ENCODE data around the gene RAD23B.
"Not testable (repeated sequence)": the region's sequence is repeated elsewhere in the genome, so short reads cannot be mapped to it uniquely, and the experiment has no call there.

Gene RAD23B

DNA sequence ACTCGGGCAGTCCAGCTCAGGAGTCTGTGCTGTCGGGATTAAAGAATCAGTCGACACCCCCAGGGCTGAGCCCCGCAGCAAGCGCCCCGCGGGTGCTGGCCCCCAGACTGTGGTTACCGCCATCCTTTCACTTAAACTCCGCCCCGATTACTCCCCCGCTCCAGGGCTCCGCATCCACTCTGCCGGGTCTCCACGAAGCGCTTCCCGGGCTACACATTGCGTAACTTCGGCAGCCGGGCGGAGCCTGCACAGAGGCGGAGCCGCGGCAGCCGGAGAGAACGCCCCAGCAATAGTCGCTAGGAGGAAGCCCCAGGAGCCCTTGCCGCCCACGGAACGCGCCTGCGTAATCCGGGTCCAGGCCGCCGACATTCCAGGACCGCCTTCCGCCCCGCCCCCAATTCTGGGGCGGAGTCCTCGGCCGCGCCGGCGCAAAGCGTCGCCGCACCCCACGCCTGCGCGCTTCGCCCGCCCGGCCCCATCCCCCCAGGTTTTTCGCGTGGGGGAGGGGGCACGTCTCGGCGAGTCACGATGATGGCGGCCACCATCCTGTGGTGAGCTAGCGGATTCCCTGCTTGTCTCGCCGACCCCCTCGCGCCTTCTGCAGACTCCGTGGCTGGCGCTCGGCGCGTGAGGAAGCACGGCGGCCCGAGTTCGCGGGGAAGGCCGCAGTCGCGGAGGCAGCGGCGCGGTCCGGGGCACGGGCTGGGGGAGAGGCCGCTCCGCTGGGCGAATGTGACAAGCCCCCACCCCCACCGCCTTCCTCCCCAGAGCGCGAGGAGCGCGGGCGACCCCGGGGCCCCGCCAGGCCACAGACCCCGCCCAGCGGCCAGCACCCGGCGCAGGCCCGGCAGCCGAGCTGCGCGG, at the start of gene RAD23B:
RAD23B (plus strand) TSS at position 521 of the 864 bp plus-strand sequence. CDS start 351 bp downstream, outside the sequence.
- peak; percentile 96 for DNase-seq

DNA sequence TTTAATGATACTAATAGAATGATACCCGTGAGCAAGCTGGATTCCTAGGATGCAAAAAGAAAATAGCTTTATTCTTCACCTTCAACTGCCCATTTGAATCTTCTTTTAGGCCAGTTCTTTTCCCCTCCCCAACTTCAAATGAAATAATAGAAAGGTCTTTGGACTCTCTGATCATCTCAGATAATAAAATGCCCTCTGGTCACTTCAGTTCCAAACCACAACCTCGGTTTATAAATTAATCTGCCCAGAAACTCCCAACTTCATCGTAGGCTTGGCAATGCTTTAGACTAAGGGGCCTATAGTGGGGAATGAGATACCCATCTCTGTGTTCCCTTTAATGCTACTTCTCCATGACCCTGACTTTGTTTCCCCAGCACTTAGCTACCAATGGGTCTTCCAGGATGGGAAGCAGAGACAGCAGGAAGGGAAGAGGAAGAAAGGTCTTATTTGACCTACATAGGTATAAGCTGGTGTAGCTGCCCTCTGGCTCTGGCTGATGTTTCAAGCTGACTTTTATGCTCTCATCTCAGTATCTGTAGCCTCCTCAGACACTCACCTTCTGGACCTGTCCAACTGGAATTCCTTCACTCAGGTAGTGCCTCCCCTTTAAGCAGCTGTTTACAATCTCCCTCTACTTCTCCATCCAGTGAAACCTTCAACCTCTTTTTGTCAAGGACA, 47.2 kb upstream of the RAD23B start:
- no peak for DNase-seq

DNA sequence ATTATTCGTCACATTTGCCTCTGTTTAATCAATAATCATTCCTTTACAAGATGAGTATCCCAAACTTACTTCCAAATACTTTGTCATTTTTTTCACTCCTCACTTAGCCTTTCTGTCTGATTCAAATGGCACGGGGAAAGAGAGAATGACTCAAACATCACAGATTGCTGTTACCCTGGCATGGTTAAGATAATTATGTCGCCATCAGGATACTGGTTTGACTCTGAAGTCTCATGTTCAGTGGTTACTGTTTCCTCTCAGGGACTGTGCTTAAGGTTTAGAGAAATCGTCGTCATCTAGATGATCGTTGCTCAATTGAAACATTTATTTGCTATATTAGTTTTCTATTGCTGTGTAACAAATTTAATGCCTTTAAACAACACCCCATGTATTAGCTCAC, 45.2 kb upstream of the RAD23B start:
- DNase-seq = no peak

DNA sequence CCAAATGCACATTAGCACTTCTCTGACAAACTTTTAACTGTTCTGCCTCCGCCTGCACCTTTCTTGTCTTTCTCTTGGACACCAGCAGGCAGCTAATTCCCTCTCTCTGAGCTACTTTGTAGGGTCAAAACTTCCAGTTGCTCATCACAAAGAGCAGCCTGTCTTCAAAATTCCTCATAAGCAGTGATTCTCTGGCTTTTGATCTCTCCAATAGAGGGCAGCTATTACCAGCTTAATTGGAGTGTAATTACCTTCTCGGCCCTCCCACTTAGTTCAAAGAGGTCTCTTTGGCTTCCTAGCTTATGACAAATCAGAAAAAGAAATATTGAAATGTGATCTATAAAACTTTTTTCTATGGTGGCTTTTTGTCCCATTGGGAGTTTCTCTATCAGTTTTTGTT, 43.6 kb upstream of the RAD23B start:
- peak; percentile 31 for DNase-seq

DNA sequence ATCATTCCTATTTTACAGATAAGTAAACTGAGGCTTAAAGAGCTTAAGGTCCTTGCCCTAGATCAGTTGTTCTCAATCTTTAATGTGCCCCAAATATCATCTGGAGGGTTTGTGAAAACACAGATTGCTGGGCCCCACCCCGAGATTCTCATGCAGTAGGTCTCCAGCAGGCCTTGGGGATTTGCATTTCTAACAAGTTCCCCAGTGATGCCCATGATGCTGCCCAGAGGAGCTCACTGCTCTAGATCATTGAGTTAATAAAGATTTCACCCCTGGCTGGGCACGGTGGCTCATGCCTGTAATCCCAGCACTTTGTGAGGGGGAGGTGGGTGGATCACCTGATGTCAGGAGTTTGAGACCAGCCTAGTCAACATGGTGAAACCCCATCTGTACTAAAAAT, 42.8 kb upstream of the RAD23B start:
- DNase-seq = no peak

DNA sequence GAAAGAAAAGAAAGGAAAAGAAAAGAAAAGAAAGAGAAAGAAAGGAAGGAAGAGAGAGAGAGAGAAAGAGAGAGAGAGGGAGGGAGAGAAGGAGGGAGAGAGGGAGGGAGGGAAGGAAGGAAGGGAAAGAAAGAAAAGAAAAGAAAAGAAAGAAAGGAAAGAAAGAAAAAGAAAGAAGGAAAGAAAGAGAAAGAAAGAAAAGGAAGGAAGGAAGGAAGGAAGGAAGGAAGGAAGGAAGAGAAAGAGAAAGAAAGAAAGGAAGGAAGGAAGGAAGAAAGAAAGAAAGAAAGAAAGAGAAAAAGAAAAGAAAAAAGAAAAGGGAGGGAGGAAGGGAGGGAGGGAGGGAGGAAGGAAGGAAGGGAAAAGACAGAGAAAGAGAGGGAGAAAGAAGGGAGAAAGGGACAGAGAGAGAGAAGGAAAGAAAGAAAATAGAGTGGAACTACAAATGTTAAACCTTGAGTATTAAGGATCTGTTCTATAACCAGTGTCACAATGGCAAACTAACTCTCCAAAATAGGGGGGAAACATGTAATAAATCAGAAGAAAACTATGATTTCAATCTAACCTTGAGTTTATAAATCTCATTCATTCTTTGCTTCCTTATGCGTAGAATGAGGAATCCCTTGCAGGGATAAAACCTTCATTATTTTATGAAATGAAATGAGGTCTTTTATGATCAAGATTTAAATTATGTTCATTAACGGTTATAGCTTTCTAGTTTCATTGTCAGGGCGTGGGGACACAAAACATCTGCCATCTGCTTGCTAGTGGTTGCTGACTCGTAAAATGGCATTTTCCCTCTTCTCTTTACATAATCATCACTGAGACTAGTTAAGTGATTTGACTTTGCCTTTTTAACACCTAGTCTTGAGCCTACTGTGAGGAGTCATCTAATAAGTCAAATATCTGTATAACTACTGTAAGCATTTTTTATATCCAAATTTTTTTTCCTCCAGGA, 40.7 kb upstream of the RAD23B start:
- no peak for DNase-seq

DNA sequence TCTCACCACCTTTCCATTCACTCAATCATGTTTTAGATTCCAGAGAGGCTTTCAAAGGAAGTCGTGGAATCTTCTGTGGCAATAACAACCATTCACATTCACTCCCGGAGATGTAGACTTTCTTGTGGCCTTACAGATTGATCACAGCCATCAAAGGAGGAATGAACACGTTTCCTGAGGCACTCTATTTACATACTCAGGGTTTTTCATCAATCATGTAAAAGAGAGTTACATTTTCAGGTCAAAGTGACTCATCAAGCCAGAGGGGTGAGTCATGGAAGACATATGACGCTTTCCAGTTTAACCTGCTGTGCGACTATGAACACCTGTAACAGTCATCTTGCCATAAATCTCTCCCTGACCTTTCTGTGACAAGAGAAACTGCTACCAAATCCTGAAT, 39.3 kb upstream of the RAD23B start:
- peak; percentile 71 for DNase-seq

DNA sequence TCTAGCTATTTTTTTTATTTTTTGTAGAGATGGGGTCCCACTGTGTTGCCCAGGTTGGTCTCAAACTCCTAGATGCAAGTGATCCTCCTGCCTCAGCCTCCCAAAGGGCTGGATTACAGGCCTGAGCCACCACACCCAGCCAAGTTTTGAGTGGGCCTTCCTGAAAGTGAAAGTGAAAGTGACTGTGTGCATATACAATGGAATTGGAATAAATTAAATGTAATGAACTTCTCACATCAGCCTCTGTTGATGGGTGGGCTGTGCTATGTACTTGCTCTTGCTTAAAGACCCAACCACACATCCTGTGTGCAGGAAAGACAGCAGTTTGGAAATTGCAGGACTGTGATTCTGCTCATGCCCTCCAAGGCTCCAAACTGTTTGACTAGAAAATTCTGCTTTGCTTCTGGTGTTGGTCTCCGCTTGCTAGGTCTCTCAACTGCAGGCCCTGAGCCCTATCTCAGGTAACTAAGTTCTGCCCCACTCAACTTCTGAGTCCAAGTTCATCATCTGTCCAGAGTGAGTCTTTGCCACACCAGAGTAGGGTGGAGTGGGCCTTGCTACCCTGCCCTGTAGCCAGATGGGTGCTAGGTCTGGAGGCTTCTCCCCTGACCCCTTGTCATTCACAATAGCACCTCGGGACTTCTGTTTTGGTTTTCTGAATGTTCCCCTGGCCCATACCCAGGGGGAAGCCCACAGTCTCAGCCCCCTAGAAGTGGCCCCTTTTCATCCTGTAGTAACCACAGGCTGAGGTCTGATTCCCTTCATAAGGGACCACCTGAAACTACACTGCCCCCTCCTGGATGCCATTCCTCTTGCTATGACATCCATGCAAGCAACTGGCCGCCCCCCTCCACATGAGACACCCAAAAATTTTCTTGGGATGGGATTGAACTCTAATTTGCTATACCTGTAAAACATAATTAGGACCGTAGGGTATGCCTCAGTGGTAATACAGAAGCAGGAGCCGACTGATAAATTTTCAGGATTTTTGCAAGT, 36.5 kb upstream of the RAD23B start:
- peak; percentile 26 for DNase-seq

DNA sequence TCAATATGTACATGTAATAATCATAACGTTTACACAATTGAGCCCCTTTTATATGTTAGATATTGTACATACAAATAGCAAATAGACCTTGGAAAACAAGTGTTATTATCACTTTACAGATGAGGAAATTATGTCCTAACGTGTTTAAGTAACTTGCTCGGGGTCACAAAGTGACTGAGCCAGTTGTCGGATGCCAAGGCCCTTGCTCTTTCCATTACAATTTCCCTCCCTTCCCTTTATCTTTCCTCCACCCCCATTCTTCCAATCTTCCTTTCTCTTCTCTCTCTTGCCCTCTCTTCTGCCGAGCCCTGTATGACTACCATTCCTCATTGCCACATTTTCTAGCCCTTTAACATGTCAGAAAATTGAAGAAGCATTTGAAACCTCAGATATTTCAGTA, 34.4 kb upstream of the RAD23B start:
- no peak for DNase-seq

DNA sequence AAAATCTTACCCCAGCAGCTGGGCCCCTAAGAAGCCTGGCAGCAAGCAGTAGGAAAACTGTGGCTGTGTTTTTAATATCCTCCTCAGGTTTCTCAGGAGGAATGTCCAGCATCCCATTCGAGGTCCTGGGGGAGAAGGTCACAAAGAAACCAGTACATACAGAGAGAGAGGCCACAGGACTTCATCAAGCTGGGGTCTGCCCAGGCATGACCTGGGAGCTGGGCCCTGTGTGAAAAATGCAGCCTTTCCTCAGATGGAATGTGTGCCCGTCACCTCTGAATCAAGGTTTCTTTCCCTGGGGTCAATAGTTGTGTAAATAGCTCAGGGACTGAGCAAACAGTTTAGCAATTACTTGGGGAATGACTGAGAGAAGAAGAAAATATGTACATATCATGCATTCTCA, 33.9 kb upstream of the RAD23B start:
- DNase-seq = peak; percentile 29

DNA sequence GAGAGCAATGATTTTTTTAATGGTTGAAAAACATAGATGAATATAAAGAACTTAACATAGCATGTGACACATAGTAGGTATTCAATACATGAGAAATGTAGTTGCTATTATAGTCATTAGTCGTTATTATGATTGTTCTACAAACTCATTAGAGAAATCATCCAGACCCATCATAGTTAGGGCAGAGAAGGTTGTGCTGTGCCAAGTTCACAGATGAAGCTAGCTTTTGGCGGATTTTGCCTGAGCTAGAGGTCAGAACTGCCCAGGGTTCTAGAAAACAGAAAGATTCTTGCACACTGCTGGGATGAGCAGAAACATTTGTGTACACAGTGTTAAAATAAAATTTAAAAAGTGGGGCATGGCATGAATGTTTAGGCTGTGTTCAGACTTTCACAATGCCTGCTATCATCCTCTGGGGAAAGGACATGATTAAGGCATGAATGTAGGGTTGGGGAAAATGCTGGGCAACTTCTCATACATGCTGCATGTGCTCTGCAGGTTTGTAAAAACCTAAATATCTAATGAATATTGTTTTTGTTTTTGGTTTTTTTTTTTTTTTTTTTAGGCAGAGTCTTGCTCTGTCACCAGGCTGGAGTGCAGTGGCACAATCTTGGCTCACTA, 33.3 kb upstream of the RAD23B start:
- no peak for DNase-seq

DNA sequence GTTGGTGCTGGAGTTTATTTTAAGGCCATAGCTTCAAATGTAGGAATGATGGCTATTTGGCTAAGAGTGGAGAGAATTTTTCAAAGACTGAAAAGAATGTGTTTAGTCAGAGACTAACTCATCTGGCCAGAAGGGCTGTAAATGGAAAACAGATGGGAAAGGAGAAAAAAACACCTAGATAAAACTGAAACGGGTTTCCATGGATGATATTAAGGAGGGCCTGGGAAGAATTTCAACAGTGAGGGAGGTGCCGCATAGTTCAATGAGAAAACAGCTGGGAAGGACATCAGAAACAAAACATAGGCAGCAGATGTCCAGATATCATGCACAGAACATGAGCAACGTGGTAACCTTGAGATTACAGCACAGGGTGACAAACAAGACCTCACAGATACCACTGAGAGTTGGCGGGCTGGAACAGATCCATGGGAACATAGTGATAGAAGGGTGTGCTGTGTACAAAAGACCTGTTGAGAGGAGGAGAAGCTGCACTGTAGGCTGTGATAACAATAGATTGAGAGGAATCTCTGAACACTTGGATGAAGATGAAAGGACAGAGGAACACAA, 31.2 kb upstream of the RAD23B start:
- DNase-seq = no peak

DNA sequence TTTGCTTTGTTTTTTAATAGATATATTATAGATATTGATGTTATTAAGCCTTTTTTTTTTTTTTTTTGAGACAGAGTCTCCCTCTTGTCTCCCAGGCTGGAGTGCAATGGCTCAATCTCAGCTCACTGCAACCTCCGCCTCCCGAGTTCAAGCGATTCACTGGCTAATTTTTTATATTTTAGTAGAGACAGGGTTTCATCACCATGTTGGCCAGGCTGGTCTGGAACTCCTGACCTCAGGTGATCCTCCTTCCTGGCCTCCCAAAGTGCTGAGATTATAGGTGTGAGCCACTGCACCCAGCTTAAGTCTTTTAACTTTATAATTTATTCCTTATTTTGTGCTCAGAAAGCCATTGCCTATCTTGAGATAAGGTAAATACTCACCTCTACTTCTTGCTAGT, 24.2 kb upstream of the RAD23B start:
- no peak for DNase-seq

DNA sequence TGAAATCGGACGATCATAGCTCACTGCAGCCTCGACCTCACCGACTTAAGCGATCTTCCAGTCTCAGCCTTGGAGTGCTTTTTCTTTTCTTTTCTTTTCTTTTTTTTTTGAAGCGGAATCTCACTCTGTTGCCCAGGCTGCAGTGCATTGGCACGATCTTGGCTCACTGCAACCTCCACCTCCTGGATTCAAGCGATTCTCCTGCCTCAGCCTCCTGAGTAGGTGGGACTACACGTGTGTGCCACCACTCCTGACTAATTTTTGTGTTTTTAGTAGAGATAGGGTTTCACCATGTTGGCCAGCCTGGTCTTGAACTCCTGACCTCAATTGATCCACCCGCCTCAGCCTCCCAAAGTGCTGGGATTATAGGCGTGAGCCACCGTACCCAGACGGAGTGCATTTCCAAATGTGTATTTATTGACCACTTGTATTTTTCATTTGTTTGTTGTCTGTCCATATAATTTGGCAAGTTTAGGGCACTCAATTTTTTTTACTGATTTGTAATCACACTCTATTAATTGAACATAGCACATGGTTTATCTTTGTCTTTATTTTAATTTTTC, 23.2 kb upstream of the RAD23B start:
- DNase-seq = not testable (repeated sequence)

DNA sequence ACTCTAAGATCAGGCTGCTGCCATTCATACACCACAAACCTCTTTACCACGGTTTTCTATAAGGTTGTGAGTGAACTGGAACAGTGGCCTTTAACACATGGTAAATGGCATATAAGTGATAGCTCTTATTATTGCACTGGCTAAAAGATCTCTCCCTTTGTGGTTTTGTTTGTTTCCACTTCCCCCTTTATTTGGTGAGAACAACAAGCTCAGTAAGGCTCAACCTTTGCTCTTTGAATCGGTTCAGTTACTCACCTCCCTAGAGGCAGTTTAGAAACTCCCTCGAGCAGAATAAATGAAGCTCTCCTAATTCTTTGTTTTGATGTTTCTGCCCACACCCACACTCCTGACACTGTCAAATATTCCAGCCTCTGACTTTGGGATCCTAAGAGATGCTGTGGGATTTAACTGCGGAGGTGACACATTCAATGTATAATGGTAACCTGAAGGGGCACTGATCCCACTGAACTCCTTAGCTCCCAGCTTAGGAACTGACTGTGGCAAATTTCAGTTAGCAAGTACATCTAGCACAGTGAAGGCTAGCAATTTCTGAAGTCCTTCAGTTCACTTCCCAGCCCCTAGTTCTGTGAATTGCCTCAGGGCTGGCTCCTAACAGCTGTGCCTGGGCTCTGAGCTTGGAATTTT, 22.5 kb upstream of the RAD23B start:
- no peak for DNase-seq

DNA sequence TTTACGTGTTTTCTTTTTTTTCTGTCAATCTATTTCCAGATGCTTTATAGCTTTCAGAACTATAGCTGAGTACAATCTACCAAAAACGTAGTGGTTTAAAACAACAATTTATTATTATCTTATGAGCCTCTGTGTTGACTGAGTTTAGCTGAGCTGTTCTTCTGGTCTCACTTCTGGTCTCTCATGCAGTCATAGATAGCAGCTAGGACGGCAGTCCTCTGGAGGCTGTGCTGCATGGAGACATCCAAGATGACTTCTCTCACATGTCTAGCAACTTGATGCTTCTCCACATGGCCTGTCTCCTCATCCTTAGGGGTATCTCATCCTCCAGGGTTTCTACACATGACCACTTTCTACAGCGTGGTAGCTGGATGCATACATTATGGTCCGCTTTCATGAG, 22.0 kb upstream of the RAD23B start:
- DNase-seq = no peak

DNA sequence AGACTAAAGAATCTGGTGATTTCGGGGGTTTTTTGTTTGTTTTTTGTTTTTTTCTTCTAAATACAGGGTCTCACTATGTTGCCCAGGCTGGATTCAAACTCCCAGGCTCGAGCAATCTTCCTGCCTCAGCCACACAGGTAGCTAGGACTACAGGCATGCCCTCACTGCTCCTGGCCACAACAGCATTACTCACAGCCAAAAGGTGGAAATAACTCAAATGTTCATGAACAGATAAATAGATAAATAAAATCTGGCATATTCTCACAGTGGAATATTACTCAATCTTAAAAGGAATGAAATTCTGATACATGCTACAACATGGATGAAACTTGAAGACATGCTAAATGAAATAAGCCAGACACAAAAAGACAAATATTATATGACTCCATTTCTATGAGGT, 19.8 kb upstream of the RAD23B start:
- no peak for DNase-seq

DNA sequence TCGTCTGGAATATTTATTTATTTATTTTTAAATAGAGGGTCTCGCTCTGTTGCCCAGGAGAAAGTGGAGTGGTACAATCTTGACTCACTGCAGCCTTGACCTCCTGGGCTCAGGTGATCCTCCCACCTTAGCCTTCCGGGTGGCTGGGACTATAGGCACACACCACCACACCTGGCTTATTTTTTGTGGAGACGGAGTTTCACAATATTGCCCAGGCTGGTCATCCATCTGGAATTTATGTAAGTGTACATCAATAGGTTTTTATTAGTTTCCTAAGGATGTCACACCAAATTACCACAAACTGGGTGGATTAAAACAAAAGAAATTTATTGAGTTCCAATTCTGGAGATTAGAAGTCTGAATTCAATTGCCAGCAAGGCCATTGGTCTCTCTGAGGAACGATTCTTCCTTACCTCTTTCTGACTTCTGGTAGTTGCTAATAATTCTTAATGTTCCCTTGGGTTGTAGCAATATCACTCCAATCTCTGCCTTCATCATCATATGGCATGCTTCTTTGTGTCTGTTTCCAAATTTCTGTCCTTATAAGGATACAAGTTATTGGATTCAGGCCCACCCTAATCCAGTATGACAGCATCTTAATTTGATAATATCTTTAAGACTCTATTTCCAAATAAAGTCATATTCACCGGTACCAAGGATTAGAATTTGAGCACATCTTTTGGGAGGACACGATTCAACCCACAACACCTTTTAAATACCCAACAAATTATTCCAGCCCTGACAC, 16.3 kb upstream of the RAD23B start:
- DNase-seq = no peak

DNA sequence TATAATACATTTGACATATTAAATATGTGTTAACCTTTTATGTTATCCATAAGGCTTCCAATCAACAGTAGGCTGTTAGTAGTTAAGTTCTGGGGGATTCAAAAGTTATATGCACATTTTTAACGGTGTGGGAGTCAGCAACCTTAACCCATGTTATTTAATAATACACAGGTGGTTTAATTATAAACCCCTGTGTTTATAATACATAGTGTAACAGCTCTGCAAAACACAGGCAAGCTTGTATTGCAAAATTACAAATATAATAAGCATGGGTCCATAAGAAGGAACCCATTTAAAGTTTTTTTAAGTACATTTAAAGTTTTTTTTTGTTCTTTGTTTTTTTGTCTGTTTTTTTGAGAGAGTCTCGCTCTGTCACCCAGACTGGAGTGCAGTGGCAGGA, 14.5 kb upstream of the RAD23B start:
- no peak for DNase-seq

DNA sequence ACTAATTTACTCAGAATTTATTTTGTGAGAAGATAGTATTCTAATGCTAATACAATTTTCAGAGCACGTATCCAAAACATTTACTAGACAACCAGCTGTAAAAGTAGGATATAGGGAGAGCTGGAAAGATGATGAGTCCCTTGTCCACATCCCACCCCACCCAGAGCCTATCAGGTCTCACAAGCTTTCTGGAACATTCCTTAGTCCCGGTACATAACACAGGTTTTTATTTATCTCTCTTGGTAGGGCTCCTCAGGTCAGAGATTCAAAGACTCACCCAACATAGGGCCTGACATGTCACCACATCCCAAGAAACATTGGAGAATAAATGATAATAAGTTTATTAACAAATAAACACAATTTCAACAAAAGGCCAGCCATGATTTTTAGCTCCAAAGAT, 13.8 kb upstream of the RAD23B start:
- DNase-seq = no peak

Measured in NCI-H146 (cell line).